ENCODE data around the gene OR7G1.

GRCh38 chr19:9165261-9165660 is 49.7 kb upstream of the OR7G1 start:
- TF ChIP-seq POLR2A (IDR thresholded peaks at IDR 0.05) = no peak
- TF ChIP-seq, protein P1, sequence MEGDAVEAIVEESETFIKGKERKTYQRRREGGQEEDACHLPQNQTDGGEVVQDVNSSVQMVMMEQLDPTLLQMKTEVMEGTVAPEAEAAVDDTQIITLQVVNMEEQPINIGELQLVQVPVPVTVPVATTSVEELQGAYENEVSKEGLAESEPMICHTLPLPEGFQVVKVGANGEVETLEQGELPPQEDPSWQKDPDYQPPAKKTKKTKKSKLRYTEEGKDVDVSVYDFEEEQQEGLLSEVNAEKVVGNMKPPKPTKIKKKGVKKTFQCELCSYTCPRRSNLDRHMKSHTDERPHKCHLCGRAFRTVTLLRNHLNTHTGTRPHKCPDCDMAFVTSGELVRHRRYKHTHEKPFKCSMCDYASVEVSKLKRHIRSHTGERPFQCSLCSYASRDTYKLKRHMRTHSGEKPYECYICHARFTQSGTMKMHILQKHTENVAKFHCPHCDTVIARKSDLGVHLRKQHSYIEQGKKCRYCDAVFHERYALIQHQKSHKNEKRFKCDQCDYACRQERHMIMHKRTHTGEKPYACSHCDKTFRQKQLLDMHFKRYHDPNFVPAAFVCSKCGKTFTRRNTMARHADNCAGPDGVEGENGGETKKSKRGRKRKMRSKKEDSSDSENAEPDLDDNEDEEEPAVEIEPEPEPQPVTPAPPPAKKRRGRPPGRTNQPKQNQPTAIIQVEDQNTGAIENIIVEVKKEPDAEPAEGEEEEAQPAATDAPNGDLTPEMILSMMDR (IDR thresholded peaks at IDR 0.05) = no peak
